ENCODE data around the gene FDX2. TPM values are rescaled to one million over a fixed set of nuclear protein-coding genes. Genes with fewer than 3 reads are reported as not detected.

FDX2 gene
- 16.9 and 17.2 TPM in 2 replicates for total RNA-seq

GRCh38 chr19:10315335-10316214 is at the start of gene FDX2:
FDX2 (minus strand) TSS chr19:10316015; CDS start chr19:10315996, 19 bp downstream.

DNA sequence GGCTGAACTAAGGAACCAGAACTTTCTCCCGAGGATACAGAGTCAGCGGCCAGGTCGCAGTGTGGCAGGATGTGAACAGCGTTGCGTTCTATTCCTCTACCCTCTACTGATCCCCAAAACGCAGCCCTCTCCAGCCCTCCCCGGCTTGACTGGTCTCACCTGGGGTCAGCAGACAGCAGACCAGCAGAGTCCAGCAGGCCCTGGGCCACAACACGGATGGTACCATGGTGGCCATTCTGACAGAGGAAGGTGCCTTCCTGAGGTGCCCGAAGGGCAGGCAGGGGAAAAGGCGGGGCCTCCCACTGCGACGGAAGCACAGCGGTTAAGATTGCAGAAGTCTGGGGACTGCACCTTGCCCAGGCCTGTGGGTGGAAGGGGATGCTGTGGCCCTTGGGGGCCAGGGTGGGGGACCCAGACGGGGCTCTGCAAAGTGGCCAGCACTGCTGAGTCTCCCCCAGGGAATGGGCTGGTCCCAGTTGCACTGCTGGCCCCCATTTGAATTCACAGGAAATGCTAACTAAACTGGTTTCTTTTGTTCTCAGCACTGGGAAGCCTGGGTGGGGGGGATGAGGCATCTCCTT is 23.7 kb upstream of the FDX2 start, which contains the start of gene ICAM3:
Gene ICAM3, minus strand, starts transcription at position 245 of the 581 bp plus-strand sequence. Its CDS starts 10 bp downstream, at position 235.

DNA sequence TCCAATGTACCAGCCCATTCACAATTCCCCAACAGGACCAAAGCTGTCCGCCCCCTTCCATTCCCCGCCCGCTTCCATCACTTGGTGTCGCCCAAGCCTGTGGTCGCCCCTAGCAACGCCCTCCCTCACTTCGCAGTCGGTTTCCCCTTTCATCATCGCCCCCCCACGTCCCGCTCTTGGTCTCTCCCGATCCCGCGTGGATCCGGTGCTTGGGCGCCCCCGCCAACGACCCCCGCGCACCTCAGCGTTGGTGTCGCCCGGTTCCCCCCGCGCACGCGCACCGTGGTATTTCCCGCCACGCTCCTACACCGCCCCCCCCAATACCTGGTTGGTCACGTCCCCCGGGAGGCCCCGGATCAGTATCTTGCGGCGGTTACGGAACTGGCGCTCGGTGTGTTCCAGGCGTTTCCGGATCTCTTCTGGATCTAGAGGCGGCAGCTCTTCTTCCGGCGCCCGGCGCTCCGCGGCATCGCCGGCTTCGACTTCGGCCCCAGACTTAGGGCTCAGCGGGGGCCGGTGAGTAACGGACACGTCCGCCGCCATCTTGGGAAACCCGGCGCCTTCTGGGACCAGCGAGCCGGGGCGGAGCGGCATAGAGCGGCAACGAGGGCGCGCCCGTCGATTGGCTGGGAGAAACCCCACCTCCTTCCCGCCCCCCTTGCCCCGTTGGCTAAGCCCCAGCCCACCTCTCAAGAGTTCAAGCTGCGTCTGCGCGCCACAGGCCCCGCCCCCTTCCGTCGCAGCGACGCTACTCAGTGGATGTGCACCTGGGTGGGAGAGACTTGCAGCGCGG is 17.3 kb upstream of the FDX2 start, which contains the start of gene RAVER1:
Gene RAVER1, minus strand, starts transcription at position 565 of the 793 bp plus-strand sequence. Its CDS starts 22 bp downstream, at position 543.

DNA sequence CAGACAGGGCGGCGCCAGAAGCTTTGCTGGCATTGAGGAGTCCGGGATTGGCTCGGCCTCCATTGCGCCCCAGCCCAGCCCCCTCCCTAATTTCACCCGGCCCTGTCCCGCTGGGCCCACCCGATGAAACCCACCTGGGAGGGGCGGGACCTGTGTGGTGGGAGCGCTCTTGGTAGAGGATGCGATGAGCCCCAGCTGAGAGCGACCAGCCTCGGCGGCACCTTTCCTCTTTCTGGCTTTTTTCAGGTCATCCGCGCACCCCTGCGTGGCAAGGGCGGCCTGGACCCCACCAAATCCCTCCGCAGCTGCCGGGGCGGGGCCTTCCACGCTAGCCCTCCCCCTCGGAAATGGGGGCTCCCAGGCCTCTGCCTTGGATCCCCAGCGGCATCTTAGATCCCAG is 6.4 kb downstream of the FDX2 start, which contains the start of gene ZGLP1:
Gene ZGLP1, minus strand, starts transcription at position 393 of the 400 bp plus-strand sequence.

GRCh38 chr19:10289836-10290356 is 25.9 kb downstream of the FDX2 start, which contains the start of gene ICAM5:
ICAM5 (plus strand) TSS chr19:10289952; CDS start chr19:10290044, 92 bp downstream.

DNA sequence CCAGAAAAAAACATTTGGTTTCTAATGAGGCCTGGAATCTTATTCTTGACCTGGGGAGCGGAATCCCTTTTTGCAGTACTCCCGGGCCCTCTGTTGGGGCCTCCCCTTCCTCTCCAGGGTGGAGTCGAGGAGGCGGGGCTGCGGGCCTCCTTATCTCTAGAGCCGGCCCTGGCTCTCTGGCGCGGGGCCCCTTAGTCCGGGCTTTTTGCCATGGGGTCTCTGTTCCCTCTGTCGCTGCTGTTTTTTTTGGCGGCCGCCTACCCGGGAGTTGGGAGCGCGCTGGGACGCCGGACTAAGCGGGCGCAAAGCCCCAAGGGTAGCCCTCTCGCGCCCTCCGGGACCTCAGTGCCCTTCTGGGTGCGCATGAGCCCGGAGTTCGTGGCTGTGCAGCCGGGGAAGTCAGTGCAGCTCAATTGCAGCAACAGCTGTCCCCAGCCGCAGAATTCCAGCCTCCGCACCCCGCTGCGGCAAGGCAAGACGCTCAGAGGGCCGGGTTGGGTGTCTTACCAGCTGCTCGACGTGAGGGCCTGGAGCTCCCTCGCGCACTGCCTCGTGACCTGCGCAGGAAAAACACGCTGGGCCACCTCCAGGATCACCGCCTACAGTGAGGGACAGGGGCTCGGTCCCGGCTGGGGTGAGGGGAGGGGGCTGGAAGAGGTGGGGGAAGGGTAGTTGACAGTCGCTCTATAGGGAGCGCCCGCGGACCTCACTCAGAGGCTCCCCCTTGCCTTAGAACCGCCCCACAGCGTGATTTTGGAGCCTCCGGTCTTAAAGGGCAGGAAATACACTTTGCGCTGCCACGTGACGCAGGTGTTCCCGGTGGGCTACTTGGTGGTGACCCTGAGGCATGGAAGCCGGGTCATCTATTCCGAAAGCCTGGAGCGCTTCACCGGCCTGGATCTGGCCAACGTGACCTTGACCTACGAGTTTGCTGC is 28.7 kb downstream of the FDX2 start, which contains the start of gene ICAM4:
Gene ICAM4, plus strand, starts transcription at position 153 of the 935 bp plus-strand sequence. Its CDS starts 58 bp downstream, at position 211.

DNA sequence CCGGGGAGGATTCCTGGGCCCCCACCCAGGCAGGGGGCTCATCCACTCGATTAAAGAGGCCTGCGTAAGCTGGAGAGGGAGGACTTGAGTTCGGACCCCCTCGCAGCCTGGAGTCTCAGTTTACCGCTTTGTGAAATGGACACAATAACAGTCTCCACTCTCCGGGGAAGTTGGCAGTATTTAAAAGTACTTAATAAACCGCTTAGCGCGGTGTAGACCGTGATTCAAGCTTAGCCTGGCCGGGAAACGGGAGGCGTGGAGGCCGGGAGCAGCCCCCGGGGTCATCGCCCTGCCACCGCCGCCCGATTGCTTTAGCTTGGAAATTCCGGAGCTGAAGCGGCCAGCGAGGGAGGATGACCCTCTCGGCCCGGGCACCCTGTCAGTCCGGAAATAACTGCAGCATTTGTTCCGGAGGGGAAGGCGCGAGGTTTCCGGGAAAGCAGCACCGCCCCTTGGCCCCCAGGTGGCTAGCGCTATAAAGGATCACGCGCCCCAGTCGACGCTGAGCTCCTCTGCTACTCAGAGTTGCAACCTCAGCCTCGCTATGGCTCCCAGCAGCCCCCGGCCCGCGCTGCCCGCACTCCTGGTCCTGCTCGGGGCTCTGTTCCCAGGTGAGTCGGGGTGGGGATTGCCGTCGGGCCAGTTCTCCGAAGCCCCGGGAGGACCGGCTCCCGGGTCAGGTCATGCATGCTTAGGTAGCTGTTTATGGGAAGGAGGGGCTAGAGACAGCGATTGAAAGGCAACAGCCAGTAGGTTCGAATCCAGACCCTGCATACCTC is 45.0 kb downstream of the FDX2 start, which contains the start of gene ICAM1:
Gene ICAM1, plus strand, starts transcription at position 505 of the 779 bp plus-strand sequence. Its CDS starts 40 bp downstream, at position 545.

Other genes starting within 250 kb of the FDX2 start
- gene SHFL, start 229.7 kb downstream of the FDX2 start, total RNA-seq, result 14.9 and 24.3 TPM in 2 replicates
- 0.19 and 0.36 TPM in 2 replicates for gene ANGPTL6, start 213.3 kb downstream of the FDX2 start, total RNA-seq
- gene PPAN, start 209.7 kb downstream of the FDX2 start, total RNA-seq, result 39.1 and 45.5 TPM in 2 replicates
- 2.0 and 5.6 TPM in 2 replicates for gene P2RY11, start 204.3 kb downstream of the FDX2 start, total RNA-seq
- gene EIF3G, start 196.1 kb downstream of the FDX2 start, total RNA-seq, result 351 and 415 TPM in 2 replicates
- gene DNMT1, start 121.1 kb downstream of the FDX2 start, total RNA-seq, result 43.7 and 49.7 TPM in 2 replicates
- 0.72 and 2.0 TPM in 2 replicates for gene S1PR2, start 84.7 kb downstream of the FDX2 start, total RNA-seq
- 18.2 and 18.5 TPM in 2 replicates for gene MRPL4, start 63.8 kb downstream of the FDX2 start, total RNA-seq
- 13.4 and 44.2 TPM in 2 replicates for gene ICAM1, start 44.9 kb downstream of the FDX2 start, total RNA-seq
- 0.18 and 0.38 TPM in 2 replicates for gene ICAM4, start 29.1 kb downstream of the FDX2 start, total RNA-seq
- gene ICAM5, start 26.1 kb downstream of the FDX2 start, total RNA-seq, result under 0.01 and 0.56 TPM in 2 replicates
- gene ZGLP1, start 6.2 kb downstream of the FDX2 start, total RNA-seq, result 0.27 and 0.38 TPM in 2 replicates
- gene RAVER1, start 17.5 kb upstream of the FDX2 start, total RNA-seq, result 9.0 and 11.7 TPM in 2 replicates
- gene ICAM3, start 23.6 kb upstream of the FDX2 start, total RNA-seq, result 13.5 and 17.4 TPM in 2 replicates
- gene TYK2, start 64.6 kb upstream of the FDX2 start, total RNA-seq, result 89.1 and 109 TPM in 2 replicates
- gene CDC37, start 87.5 kb upstream of the FDX2 start, total RNA-seq, result 355 and 421 TPM in 2 replicates
- 1.6 and 5.0 TPM in 2 replicates for gene PDE4A, start 104.5 kb upstream of the FDX2 start, total RNA-seq
- 86.8 and 103 TPM in 2 replicates for gene KEAP1, start 187.3 kb upstream of the FDX2 start, total RNA-seq
- 1.6 TPM in 1 of 2 replicates, not detected in the other for gene S1PR5, start 201.4 kb upstream of the FDX2 start, total RNA-seq
- 11.3 and 14.5 TPM in 2 replicates for gene ATG4D, start 227.9 kb upstream of the FDX2 start, total RNA-seq
- gene KRI1, start 250.0 kb upstream of the FDX2 start, total RNA-seq, result 7.7 and 12.5 TPM in 2 replicates

All from endothelial cell of coronary artery (primary cell).